Brain microvascular endothelial cell (primary cell): ENCODE measurements around the gene PTP4A2.

Source experiments
- DNase-seq: peaks from one replicate; pipeline ENCODE4 v3.0.0-alpha.2; 2020
- H3K27ac ChIP-seq: fragments of 250-450 bp; sonication (Bioruptor Pico); 2 replicates; pipeline ENCODE4 v1.5.1; 2020; ENCODE audit warnings: mild to moderate bottlenecking, moderate library complexity
- H3K27me3 ChIP-seq: fragments of 250-450 bp; sonication (Bioruptor Pico); replicated peaks from 2 replicates; pipeline ENCODE4 v1.5.1; 2020; ENCODE audit warnings: mild to moderate bottlenecking
- H3K36me3 ChIP-seq: fragments of 250-450 bp; sonication (Bioruptor Pico); replicated peaks from 2 replicates; pipeline ENCODE4 v1.5.1; 2020; ENCODE audit warnings: mild to moderate bottlenecking
- H3K4me3 ChIP-seq: 2 replicates; pipeline ENCODE4 v1.5.1; 2011; ENCODE audit warnings: low read depth, mild to moderate bottlenecking, control low read depth, low read length, moderate library complexity
- in situ Hi-C: cut with HindIII; loops from 2 replicates; pipeline ENCODE4 v1.10.0; 2017; ENCODE audit warnings: low sequenced_read_pairs, low pct_ligation_motif_present
- TF ChIP-seq, protein P1 (sequence below): IDR thresholded peaks from 2 replicates; pipeline ENCODE4 v1.5.1; 2011; ENCODE audit warnings: low read depth, mild to moderate bottlenecking, moderate library complexity, low read length, control low read depth, inconsistent platforms; ENCODE audit errors: missing control alignments

The PTP4A2 gene

DNA sequence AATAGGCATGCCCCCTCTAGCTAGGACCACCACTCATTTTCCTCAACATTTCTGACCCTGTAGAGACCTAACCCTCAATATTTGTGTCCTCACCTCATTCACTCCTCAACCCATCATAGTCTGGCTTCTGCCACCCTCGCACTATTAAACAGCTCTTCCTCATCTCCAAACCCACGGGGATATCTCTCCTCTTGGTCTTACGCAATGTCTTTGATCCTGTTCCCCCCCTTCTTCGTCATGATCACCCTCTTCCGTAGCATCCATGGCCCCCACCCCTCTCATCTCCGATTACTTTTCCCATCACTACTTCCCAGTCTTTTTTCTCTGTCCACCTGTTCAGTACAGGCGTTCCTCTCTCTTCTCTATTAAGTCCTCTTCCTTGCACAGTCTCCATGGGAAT is 70.6 kb downstream of the PTP4A2 start:
- H3K27ac ChIP-seq = no peak overlapping the region
- in situ Hi-C loops = no loop called here

DNA sequence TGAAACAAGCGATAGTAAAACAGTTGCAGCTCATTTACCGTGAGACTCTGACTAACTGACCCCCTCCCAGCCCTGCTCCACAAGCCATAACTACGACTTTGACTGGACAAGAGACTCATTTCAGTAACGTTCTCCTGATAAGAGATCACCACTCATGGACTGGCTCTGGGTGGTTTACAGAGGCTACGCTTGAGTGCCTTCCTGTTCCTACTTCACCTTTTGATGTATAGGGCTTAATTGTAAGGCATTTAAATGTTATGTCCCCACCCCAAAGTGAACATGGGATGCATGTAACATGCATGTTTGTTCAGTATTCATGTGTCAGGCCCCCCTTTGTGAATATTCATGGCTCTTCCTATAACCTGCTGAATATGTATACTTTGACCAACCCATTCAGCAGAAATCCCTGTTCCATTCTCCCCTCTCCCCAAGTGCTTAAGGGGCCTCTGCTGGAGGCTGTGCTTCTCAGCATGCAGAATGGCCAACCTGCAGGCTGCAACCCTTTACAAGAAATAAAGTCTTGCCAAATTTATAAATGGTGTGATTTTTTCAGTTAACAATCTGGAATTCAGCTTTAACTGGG is 71.6 kb downstream of the PTP4A2 start:
- in situ Hi-C loops = no loop called here
- TF ChIP-seq, protein P1, sequence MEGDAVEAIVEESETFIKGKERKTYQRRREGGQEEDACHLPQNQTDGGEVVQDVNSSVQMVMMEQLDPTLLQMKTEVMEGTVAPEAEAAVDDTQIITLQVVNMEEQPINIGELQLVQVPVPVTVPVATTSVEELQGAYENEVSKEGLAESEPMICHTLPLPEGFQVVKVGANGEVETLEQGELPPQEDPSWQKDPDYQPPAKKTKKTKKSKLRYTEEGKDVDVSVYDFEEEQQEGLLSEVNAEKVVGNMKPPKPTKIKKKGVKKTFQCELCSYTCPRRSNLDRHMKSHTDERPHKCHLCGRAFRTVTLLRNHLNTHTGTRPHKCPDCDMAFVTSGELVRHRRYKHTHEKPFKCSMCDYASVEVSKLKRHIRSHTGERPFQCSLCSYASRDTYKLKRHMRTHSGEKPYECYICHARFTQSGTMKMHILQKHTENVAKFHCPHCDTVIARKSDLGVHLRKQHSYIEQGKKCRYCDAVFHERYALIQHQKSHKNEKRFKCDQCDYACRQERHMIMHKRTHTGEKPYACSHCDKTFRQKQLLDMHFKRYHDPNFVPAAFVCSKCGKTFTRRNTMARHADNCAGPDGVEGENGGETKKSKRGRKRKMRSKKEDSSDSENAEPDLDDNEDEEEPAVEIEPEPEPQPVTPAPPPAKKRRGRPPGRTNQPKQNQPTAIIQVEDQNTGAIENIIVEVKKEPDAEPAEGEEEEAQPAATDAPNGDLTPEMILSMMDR = no peak
- H3K4me3 ChIP-seq = no peak overlapping the region
- no peak overlapping the region for H3K27ac ChIP-seq
- DNase-seq = no peak
- H3K36me3 ChIP-seq = no peaks in the 10 kb centered on the region
- no peaks in the 10 kb centered on the region for H3K27me3 ChIP-seq

More for the DNA sequence above, 70.6 kb downstream of the PTP4A2 start:
- no peak for DNase-seq
- no peaks in the 10 kb centered on the region for H3K27me3 ChIP-seq
- no peaks in the 10 kb centered on the region for H3K36me3 ChIP-seq
- TF ChIP-seq, protein P1 = no peak
- H3K4me3 ChIP-seq = no peak overlapping the region

DNA sequence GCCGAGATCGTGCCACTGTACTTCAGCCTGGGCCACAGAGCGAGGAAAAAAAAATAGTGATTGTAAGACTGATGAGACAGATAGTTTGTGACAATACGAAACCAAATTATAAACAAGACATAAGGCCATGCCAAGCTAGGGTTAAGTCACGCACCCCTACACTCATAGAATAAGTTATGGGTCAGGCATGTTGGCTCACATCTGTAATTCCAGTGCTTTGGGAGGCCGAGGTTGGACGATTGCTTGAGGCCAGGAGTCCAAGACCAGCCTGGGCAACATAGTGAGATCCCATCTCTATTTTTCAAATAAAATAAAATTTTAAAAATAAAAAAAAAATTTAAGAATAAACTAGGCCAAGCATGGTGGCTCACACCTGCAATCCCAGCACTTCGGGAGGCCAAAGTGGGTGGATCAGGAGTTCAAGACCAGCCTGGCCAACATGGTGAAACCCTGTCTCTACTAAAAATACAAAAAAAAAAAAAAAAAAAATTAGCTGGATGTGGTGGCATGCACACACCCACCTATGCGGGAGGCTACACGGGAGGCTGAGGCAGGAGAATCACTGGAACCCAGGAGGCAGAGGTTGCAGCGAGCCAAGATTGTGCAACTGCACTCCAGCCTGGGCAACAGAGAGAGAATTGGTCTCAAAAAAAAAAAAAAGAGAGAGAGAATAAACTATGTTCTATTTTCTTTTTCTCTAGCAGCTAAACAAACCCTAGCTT is 72.3 kb downstream of the PTP4A2 start:
- Histone ChIP-seq H3K27me3 (no peaks in the 10 kb centered on the region), H3K4me3 (no peak overlapping the region), H3K27ac (no peak overlapping the region), H3K36me3 (no peaks in the 10 kb centered on the region)
- in situ Hi-C loops = no loop called here
- TF ChIP-seq, protein P1 = no peak
- no peak for DNase-seq

DNA sequence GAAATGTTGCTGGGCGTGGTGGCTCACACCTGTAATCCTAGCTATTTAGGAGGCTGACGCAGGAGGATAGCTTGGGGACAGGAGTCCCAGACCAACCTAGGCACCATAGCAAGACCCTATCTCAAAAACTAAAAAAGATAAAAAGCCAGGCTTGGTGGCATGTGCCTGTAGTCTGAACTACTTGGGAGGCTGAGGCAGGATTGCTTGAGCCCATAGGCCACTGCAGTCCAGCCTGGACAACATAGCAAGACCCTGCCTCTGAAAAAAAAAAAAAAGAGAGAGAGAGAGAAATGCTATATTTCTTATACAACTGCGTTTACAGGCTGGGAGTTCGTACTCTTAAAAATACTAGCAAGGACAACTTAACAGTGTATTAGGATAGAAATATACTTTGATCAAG is 76.1 kb downstream of the PTP4A2 start:
- no peaks in the 10 kb centered on the region for H3K36me3 ChIP-seq
- in situ Hi-C loops = no loop called here

DNA sequence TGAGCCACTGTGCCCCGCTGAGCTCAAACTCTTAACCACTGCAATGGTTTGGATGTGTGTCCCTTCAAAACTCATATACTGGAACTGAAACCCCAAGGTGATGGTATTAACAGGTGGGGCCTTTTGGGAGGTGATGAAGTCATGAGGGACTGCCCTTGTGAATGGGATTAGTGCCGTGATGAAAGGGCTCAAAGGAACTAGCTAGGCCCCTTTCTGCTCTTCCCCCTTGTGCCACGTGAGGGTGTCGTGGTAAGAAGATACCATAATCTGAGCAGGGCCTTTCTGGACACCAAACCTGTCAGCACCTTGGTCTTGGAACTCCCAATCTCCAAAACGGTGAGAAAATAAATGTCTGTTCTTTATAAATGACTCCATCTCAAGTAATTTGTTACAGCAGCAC is 76.8 kb downstream of the PTP4A2 start:
- Histone ChIP-seq H3K4me3 (no peak overlapping the region), H3K27me3 (no peaks in the 10 kb centered on the region)
- in situ Hi-C loops = no loop called here

More for the DNA sequence above, 76.1 kb downstream of the PTP4A2 start:
- TF ChIP-seq, protein P1 = no peak
- no peak for DNase-seq
- H3K27ac ChIP-seq = no peak overlapping the region
- H3K27me3 ChIP-seq = no peaks in the 10 kb centered on the region
- no peak overlapping the region for H3K4me3 ChIP-seq

More for the DNA sequence above, 76.8 kb downstream of the PTP4A2 start:
- no peak overlapping the region for H3K27ac ChIP-seq
- H3K36me3 ChIP-seq = no peaks in the 10 kb centered on the region
- no peak for DNase-seq
- TF ChIP-seq, protein P1 = no peak
